ENCODE measurements around the gene HYAL4.

GRCh38 chr7:123805287-123805686, 39.7 kb upstream of the HYAL4 start:
- TF ChIP-seq CTCF (IDR thresholded peaks at IDR 0.05; ENCODE audit: poor library complexity) (no peak), EZH2 (IDR thresholded peaks at IDR 0.05; ENCODE audit: borderline replicate concordance) (no peak), EZH2phosphoT487 (IDR thresholded peaks at IDR 0.05; ENCODE audit: low read depth, severe bottlenecking, unreplicated experiment) (no peak)

All from hepatocyte (in vitro differentiated cells).